Suppressor macrophage treated with lipopolysaccharide for 4 hours (primary cell): ENCODE data around the gene ASCC1.

Experiments used
- DNase-seq: peaks from one replicate; pipeline ENCODE4 v3.0.0-alpha.2; 2020

Gene ASCC1

DNA sequence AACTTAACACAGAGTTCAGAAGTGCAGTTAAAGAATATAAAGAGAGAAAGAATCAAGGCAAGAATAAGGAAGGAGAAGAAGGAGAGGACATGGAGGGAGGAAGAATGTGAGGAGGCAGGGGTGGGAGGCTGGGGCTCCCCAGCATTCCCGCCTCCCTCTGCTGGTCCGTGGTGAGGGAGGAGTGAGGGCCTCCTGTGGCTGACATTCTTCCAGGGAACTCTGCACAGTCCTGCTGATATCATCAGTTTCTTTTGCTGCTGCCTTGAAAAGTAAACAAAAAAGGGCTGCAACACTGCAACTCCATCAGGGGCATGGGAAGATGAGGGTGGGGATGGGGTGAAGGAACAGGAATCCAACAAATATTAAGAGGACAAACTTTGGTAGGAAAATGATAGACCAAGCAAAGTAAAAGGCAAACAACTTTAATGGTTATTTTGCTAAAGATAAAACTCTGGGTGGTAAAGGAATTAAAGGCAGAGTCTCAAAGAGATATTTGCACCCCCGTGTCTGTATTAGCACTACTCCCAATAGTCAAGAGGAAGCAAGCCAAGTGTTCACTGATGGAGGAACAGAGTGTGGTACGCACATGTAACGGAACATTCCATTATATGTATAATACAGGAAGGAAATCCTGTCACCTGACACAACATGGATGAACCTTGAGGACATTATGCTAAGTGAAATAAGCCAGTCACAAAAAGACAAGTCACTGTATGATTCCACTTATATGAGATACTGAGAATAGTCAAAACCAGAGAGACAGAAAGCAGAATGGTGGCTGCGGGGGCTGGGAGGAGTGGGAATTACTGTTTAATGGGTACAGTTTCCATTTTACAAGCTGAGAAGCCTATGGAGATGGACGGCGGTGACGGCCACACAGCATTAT lies 119.7 kb downstream of the ASCC1 start:
- DNase-seq = no peak

DNA sequence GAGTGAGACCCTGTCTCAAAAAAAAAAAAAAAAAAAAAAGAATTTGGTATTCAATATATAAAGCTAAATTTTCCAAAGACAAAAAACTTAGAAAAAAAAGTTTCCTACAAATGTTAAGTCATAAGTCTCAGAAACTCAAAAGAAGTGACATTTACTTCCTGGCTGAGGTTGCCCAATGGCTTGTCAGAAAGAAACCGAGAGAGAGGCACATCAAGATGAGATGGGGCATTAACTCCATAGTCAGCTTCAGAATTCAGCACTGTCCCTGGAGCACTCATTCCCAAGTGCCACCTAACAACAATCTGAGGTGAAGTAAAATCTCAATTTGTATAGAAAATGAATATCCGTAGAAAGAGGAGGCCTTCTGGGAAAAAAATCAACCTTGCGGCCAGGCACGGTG lies 120.9 kb downstream of the ASCC1 start:
- DNase-seq = peak; percentile 26

DNA sequence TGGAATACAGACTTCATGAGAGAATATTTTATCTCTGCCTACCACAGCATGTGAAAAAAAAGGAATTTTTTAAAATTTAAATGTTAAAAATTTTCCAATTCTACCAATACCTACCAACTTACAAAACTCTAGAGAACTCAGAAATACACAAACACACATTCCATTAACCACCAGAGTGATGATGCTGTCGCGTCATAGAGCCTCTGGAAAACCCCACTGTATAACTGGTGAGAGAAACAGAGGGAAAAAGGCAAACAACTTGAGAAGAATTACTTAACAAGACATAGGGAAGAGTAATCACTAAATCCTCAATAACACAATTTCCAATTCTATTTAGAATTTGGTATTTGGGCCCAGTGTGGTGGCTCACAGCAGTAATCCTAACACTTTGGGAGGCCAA lies 121.5 kb downstream of the ASCC1 start:
- DNase-seq = no peak

DNA sequence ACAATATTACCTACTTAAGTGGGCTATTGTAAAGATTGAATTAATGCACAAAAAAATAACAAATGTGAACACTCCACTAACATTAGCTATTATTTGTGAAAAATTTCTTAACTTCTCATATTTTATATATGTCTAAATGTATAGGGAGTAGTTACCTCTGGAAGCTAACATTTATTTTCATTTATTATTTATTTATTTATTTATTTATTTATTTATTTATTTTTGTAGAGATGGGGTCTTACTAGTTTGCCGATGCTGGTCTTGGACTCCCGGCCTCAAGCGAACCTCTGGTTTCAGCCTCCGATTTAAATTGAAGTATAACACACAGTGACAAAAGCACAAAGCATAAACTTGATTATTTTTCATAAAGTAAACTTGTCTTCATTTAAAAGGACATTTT lies 122.6 kb downstream of the ASCC1 start:
- DNase-seq = no peak

DNA sequence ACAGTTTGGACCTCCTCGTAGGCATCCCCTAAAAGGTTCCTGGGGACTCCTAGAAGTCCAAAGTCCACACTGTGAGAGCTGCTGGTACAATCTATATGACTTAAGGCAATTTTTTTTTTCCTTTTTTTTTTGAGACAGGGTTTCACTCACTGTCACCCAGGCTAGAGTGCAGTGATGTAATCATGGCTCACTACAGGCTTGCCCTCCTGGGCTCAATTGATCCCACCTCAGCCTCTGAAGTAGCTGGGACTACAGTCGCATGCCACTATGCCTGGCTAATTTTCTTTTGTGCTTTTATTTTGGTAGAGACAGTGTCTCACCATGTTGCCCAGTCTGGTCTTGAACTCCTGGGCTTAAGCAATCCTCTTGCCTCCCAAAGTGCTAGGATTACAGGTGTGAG lies 123.1 kb downstream of the ASCC1 start:
- no peak for DNase-seq

DNA sequence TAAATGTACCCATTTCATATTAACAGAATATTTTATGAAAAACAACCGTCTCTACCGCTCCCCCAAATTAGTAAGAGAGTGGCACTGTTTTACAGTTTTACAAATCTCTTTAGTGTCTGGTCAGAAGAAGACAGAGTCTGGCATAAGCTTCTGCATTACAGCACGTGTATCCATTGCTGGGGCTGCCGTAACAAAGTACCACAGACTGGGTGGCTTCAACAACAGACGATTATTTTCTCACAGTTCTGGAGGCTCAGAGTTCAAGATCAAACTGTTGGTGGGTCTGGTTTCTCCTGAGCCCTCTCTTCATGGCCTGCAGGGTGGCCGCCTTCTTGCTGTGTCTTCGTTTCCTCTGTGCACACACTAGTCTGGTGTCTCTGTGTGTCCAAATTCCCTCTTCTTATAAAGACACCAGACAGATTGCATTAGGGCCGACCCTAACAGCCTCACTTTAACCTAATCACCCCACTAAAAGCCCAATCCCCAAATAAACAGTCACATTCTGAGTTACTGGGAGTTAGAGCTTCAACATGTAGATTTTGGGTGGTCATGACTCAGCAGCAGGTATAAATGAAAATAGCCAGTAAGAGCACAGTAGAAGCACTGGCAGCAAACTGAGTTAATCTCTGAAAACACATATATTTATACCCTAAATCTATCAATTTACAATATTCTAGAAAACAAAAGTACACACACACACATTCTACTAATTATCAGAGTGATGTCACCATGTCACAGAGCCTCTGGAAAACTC lies 123.7 kb downstream of the ASCC1 start:
- no peak for DNase-seq

DNA sequence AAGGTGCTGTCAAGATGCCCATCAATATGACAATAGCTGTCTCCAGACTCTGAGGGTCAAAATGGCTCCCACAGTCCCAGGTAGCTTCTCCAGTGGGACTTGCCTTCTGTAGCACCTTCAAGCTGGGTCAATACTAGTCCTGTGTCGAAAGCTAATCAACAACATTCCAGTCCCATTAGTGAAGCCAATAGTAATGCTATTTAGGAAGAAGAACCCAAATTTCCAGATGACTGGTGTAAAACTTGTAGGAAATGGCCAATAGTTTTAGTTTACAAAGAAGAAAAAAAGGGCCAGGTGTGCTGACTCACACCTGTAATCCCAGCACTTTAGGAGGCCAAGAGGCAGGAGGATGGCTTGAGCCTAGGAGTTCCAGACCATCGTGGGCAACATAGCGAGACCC lies 125.8 kb downstream of the ASCC1 start:
- no peak for DNase-seq

DNA sequence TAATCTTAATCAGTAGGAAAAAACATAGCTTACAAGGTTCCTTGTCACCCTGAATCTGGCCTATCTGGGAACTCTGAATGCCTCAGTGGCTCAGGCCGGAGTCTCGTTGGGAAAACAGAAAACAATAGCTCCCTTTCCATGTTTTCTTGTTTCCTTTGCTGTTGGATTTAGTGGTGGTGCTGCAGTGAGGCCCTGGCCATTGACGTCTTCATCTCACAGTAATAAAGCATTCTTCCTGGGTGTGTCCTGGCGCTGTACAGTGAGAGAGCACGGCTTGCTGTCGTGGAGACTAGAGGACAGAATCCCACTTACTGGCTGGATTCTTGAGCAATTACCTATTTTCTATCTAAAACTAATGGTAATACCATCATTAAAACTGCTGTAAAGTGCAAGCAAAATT lies 126.5 kb downstream of the ASCC1 start:
- no peak for DNase-seq

DNA sequence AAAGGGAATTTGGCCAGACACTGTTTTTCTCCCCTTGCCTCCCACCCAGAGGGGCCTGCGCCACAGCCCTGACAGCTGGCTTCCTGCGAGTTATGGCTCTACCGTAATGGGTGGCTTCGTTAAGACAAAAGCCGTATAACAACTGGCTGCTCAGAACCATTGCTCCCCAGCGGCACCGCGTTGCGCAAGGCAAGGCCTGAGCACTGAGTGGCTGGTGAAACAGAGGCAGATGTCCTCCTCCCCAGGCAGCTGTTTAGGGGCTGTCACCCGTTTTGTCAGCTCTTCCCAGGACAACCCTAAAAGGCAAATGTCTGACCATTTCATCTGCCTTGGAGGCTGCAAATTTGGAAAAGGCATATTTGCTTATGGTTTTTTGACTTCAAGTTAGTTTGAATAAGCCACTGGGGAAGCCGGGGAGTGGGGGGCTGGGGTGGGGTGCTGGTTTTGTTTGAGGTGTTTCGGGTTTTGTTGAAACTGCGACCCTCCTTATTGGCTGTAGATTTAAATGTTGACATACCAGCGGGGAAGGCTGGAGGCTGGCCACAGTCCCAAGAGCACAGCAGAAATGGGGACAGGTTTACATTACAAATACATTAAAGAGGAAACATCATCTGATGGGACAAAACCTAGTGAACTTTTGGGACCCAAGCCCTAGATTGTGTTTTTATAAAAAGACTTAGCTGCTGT lies 127.0 kb downstream of the ASCC1 start:
- DNase-seq = peak; percentile 21

DNA sequence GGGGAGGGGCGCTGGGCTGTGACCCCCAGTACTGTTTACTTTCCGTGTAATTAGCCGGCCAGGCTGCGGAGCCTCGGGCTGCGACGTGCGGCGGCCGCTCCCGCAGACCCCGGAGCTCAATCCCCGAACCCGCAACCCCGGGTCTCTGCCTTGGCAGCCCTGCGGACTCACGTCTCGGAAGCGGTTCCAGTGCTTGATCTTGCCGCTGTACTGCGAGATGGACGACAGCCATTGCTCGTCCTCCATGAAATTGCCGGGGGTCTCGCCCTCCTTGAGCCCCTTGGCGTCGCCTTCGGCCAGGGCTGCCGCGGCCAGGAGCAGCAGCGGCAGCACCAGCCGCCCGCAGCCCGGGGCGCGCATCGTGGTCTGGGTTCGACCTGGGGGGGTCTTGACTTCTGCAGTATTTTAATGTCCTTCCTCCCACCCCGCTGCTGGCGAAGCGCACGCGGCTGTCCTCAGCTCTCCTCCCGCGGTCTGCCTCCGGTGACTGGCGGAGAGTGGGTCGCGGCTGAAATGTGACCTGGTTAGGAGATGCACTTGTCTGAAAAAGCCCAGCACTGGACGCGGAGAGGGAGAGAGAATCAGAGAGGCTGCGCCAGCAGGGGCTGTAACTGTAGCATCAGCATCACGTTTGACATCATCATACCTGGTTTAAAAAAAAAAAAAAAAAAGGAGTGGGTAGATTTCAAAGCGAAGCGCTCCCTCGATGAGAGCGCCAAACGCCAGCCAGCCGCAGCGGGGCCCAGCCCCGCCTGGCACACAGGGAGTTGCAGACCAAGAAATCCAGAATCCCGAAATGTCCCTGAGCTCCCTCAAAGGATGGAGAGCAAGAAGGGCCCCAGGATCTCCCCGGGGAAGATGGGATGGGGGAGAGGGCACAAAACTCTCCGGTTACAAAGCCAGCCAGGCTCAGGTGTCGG lies 127.8 kb downstream of the ASCC1 start, which contains the start of gene SPOCK2:
SPOCK2 (minus strand) TSS at position 583 of the 920 bp plus-strand sequence; CDS start at position 360, 223 bp downstream.
- no peak for DNase-seq

DNA sequence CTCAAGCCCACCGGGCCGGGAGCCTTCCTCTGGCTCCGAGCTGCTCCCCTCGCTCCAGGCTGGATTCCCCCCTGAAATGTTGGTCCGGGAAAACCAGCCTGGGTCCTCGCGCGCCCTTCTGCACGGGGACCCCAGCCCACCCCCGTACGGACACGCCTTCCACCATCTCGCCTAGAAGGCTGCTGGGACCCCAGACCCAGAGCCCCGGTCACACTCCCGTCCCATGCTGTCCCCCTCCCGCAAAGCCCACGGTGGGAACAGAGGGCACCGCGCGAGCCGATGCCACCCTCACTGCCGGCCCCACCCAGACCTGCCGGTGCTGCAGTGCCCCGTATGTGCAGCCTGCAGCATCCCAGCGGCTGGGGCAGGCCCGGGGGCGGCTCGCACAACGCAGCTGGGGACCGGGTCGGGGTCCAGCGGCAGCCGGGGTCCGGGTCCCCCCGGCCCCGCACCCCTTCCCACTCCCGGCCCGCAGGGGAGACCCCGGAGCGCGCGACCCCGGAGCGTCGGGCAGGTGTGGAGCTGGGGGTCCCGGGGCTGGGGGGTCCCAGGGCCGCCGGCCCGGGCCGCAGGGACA lies 128.6 kb downstream of the ASCC1 start:
- no peak for DNase-seq

DNA sequence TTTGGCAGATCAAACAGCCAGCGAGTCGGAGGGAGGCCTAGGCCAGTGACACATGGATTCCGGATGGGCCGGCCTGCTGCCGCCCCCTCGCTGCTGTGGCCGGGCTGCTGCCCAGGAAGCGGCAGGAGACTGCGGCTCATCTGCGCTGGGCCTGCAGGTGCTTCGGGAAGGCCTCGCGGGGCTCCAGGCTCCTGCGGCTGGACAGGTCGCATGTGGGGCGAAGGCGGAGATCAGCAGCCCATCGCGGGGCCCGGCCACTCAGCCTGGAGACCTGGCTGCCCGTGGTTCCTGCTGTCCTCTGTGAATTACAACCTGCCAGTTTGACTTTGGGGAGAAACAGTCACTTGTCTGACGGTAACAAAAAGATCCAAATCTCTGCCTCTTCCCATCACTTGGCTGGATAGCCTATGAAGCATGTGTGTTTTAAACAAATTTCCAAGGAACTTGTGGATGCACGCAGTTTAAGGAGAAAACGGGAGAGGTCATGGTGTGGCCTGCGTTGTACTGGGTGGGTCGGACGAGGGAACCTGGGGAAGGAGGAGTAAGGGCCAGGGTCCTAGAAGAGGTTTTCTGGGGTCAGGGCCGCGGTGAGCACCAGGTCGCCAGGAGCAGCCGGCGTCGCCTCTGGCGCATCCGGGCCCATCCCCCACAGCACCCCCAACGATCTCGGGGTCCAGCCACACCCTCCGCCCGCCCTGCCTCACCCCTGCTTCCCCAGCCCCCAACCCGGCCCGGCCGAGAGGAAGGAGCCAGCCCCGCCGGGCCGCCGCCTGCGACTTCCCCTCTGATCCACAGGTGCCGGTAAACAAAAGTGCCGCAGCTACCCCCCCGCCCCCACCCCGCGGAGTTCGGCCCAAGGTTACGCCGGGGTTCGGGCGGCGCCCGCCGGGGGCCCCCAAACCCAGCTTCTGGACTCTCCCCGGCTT lies 129.3 kb downstream of the ASCC1 start:
- DNase-seq = no peak

DNA sequence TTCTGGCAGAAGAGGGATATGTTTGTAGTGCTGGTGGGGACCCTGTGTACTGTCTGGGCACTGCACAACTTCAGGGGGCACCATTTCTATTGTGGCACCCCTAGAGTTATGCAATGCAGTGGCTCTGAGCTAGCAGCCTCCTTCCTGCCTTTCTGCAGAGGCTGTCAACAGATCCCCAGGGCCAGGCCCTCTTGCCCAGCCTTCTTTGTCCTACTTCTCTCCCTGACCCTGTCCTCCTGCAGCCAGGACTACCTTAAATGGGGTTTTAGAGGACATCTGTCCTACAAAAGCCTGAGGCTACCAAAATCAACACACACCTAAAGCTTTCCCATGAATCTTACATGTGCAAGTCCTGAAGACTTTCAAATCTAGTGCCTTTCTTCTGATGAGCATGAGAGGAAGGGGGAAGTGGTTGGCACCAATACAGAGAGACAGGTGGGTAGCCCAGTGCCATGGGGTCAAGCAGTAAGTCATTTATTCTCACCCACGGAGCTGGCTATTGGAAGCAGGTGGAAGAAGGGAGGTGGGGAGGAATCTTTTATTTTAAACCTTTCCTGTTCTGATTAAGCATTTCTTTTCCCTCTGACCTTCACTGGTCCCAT lies 130.1 kb downstream of the ASCC1 start:
- DNase-seq = no peak

DNA sequence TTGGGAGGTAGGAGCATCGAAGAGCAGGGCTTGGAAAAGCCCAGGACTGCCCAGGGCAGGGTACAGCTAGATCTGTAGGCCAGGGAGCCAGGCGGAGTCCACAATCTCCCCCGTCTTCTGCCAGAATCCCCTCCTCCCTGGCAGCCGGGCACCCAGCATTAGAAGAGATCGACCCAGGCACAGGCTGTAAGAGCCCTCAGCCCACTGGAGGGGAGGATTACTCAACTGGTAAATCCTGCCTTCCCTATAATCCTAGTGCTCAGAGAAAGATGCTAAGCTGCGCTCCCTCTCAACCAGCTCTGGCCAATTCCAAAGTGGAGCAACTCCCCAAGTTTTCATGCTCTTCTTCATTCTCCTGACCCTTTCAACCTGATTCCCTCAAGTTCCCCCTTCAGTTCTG lies 130.9 kb downstream of the ASCC1 start:
- no peak for DNase-seq

DNA sequence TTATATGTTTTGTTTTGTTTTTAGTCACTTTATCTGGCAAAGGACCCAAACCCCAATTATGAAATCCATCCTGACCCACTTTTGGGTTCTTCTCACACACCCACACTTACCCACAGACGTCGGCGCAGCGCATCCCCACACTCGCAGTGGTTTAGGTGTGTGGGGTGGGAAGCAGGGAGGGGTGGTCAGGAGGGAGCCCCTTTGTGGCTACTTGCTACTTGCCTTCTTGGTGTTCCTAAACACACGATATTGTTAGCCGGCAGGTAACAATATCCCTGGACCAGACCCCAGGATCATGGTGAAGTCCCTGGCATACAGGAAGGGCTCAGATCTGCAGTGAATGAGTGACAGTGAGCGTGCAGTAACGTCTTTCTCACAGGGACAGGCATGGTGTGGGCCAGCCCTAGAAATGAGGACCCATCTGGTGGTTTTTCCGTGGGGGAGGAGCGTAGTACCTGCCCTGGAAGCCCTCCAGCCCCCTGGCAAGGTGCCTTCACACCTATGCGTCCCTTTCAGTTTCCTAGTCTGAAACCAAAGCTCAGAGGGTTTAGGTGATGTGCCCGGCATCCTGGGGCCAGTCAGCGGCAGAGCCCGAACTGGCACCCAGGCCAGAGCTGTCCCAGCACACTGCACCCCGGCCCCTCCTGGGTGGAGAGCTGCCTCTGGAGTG lies 132.2 kb downstream of the ASCC1 start:
- DNase-seq = no peak

DNA sequence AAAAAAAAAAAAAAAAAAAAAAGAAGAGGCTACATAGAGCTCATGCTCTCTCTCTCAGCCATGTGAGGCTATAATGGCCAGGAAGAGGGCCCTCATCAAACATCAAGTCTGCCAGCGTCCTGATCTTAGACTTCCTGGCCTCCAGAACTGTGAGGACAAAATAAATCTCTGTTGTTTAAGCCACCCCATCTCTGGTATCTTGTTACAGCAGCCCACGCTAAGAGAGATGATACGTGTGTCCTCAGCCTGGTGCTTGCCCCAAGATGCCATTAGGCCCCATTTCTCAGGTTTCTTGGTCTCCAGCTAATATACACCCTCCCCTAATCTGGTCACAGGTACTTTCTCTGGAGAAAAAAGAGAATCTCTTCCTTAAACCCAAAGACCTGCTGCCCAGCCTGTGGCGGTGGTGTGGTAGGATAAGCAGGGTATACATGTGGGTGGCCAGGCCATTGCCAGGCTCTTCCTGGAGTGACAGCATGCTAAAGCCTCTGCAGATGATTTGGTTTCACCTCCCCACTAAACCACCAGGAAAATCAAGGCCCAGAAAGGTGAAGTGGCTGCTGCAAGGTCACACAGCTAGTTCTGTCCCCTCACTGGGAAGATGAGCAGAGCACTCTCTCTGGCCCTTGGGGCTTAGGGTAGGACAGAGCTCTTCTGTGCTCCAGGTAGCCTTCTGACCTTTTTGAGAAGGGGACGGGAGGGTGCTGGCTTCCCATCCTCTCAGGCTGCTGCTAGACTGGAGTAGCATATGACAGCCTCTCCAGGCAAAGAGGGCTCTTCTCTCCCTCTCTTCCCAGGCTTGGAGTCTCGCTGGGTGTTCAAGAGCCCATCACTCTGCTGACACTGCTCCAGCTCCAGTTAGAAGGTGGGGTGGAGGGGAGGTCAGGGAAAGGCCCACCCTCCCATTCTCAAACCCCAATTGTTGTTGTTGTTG lies 133.0 kb downstream of the ASCC1 start:
- no peak for DNase-seq

DNA sequence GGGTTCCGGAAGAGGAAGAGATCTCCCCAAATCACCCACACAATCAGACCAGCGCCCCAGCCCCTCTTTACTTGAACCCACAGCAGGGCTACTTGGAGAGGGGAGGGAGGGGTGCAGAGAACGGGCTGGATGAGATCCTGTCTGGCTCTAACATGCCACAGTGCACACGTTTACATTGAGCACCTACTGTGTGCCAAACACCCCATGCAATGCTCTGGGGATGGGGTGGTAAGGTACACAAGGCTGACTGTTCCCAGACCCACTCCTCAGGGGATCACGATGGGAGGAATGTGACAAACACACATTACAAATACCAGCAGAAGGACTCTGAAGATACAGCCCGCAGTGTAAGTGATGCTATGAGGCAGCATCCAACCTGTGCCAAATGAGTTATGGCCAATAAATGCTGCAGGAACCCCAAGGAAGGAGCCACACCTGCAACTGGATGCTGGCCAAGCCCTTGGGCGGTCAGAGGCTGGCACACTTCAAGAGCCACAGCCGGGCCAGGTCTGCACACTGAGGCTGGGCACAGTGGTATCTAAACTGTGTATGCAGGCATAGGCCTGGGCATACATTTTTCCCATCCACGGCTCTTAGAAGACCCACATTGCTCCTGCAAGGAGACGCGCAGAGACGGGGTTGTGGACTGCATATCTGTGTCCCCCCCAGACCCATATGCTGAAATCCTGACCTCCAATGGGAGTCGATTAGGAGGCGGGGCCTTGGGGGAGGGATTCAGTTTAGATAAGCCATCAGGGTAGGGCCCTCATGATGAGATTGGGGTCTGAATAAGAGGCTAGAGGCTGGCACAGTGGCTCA lies 134.1 kb downstream of the ASCC1 start:
- no peak for DNase-seq

DNA sequence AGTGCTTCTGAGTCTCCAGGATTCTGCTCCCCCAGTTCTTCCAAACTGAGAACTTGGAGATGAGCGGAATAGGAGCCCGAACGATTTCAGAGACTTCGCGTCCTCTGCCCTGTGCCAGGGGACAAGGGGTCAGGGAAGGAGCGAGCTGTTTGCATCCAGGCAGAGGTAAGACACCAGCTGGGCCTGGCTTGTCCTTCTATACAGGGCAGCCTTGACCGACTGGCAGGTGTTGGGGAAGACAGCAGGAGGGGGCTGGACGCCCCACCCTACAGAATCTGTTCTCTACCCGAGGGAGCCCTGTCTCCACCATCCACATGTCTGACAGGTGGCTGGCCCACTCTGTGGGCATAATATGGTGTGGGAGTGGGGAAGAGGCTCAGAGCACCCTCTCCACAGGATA lies 134.9 kb downstream of the ASCC1 start:
- no peak for DNase-seq
